ENCODE data around the gene FBXL4. TPM values are rescaled to one million over a fixed set of nuclear protein-coding genes. Genes with fewer than 3 reads are reported as not detected.
A peak's percentile ranks its signal among the peaks of the same experiment; 100 is the strongest.

The FBXL4 gene
- 10 to 100 TPM in 3 of 4 donors, 1 to 10 TPM in 1; 7.7 to 15.5 (median 13.3) TPM for total RNA-seq
- polyA plus RNA-seq = 10 to 100 TPM in 1 of 3 donors, 1 to 10 TPM in 2; 3.4 to 12.7 (median 5.0) TPM
- long read RNA-seq, donor 1, full-length matches to known transcripts = 10 of 15 reads
- long read RNA-seq, donor 1, partial matches to known transcripts = 1 of 15 reads
- long read RNA-seq, donor 1, other reads (novel, unspliced or antisense) = 4 of 15 reads
- long read RNA-seq, donor 2, full-length matches to known transcripts = 10 of 24 reads
- long read RNA-seq, donor 2, partial matches to known transcripts = 7 of 24 reads
- long read RNA-seq, donor 2, other reads (novel, unspliced or antisense) = 7 of 24 reads

DNA sequence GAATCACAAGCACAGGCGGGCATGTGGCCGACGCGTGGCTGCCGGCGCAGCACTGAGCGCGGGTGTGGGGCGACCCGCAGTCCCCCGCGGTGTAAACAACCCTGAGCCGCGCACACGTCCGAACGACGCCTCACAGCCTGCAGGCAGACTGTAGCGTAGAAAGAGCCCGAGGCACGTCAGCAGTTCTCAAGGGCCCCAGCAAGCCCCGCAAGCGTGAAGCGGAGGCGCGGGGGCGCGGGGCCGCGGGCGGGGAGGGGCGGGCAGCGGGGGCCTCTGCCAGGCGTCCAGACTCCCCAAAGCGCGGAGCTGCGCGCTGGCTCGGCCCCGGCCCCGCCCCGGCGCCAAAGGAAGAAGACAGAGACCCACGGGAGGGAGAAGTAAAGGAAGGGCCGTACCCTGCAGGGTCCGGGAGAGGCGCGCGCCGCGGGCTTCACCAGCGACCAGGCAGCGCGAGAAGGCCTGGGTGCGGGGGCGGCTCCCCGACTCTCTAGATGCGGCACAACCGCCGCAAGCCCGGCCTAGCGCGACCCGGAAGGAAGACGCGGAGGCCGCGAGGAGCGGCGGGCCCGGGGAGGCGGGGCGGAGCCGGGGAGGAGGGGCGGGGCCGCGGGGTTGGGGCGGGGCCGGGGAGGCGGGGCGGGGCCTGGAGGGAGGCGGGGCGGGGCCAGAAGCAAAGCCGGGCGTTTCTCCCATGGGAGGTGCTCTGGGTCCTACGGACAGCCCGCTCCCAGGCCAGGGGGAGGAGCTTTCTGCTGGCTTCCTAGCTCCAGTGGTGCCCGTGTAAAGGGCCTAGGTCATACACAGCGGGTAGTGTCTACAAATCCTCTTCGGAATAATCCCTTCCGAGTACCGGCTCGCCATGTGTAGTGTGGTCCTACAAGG is at the start of gene FBXL4:
Gene FBXL4, minus strand, starts transcription at position 536 of the 882 bp plus-strand sequence. CDS start 20,958 bp downstream, outside the sequence.
- Histone ChIP-seq H3K4me1 (peaks cover 18% of the 10 kb centered on the region), H3K27me3 (ENCODE audit: insufficient read depth in 3 of 3, low read length in 2 of 3) (no peaks in the 10 kb centered on the region), H3K9me3 (peaks cover 9% of the 10 kb centered on the region), H3K36me3 (ENCODE audit: insufficient read depth in 1 of 2, low read depth in 1 of 2) (no peaks in the 10 kb centered on the region), H3K27ac (peak within 1 kb of the TSS; percentile 97), H3K4me3 (peak within 1 kb of the TSS; percentile 88)
- no peak for TF ChIP-seq CTCF (IDR thresholded peaks at IDR 0.05)
- WGBS, 3 donors = 2 to 3% (median 2%) methylated on average over 51 to 91 of the region's 93 CpGs
- ATAC-seq (peak; percentile 94 to 97 (median 96)), DNase-seq (peak; percentile 82 to 92)
- intact Hi-C loops (cut with DNase I) = loop anchor here in 1 of 2 donors (5.0 kb wide), 1 partner anchor 85 kb away; no protein-coding TSS in a partner anchor

GRCh38 chr6:98995116-98995515 is 47.4 kb upstream of the FBXL4 start:
- no peak for DNase-seq
- H3K4me1 ChIP-seq = peaks cover 11% of the 10 kb centered on the region
- TF ChIP-seq CTCF (IDR thresholded peaks at IDR 0.05) = no peak
- H3K27me3 ChIP-seq (ENCODE audit: insufficient read depth in 3 of 3, low read length in 2 of 3) = peaks cover 0 to 3% (median 0%) of the 10 kb centered on the region in 3 donors
- no peak overlapping the region for H3K27ac ChIP-seq
- no peak overlapping the region for H3K4me3 ChIP-seq
- H3K9me3 ChIP-seq = no peaks in the 10 kb centered on the region
- no peaks in the 10 kb centered on the region for H3K36me3 ChIP-seq (ENCODE audit: insufficient read depth in 1 of 2, low read depth in 1 of 2)
- no peak for ATAC-seq
- 53 to 78% (median 72%) methylated on average over 1 of the region's 1 CpG for WGBS, 3 donors
- intact Hi-C loops (cut with DNase I) = no loop called here

DNA sequence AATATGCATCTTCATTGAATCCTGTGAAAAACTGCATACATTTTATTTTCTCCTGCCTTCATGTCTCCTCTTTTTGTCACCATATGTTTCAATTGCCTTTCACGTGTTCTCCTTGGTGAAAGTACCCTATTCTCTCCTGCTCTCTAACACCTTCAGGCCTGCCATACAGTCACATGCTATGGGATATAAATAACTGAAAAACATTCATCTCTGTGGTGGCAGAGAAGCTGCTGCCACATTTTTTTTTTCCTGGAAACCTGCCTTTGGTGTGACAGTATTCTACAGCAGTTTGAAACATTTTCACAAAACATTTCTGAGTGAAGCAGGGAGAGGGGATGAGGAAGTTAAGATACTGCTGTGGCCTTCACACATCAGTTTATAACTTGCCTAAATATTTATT is 44.8 kb upstream of the FBXL4 start:
- H3K27ac ChIP-seq = no peak overlapping the region
- WGBS, 3 donors = 17 to 61% (median 24%) methylated on average over 1 of the region's 1 CpG
- DNase-seq (no peak), ATAC-seq (peak in 1 of 4 donors; percentile 48)
- H3K9me3 ChIP-seq = no peaks in the 10 kb centered on the region
- peaks cover 11% of the 10 kb centered on the region for H3K4me1 ChIP-seq
- H3K27me3 ChIP-seq (ENCODE audit: insufficient read depth in 3 of 3, low read length in 2 of 3) = peaks cover 0 to 3% (median 0%) of the 10 kb centered on the region in 3 donors
- intact Hi-C loops (cut with DNase I) = no loop called here
- H3K36me3 ChIP-seq (ENCODE audit: insufficient read depth in 1 of 2, low read depth in 1 of 2) = no peaks in the 10 kb centered on the region
- TF ChIP-seq CTCF (IDR thresholded peaks at IDR 0.05) = no peak
- no peak overlapping the region for H3K4me3 ChIP-seq

DNA sequence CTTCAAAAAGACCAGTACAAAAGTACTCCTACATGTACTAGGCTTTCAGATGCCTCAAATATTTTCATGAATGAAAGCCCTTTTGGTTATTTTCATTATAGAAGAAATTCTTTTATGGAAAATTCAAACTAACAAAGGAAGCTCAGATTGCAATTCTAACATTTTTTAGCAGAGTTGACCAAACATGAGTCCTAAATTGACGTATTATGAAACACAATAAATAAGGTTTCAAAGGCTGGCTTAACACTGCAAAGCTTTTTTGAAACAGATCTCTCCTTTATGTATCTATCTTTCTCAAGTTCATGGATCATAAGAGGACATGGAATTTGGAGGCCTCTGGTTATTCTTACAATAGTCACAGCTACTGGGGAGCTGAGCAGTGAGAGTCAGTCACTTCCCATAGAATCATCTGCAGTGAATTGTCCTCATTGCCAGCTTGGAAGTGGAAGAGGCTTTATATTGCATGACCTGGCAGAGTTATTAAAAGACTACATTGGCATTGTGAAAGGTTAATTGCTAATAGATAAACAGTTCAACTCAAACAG is 38.4 kb upstream of the FBXL4 start:
- WGBS, 3 donors = 50 to 63% (median 61%) methylated on average over 1 of the region's 1 CpG
- no peaks in the 10 kb centered on the region for H3K9me3 ChIP-seq
- ATAC-seq = no peak
- H3K36me3 ChIP-seq (ENCODE audit: insufficient read depth in 1 of 2, low read depth in 1 of 2) = no peaks in the 10 kb centered on the region
- intact Hi-C loops (cut with DNase I) = no loop called here
- DNase-seq = no peak
- H3K4me3 ChIP-seq = no peak overlapping the region
- no peak for TF ChIP-seq CTCF (IDR thresholded peaks at IDR 0.05)
- no peak overlapping the region for H3K27ac ChIP-seq
- H3K4me1 ChIP-seq = no peaks in the 10 kb centered on the region
- H3K27me3 ChIP-seq (ENCODE audit: insufficient read depth in 3 of 3, low read length in 2 of 3) = no peaks in the 10 kb centered on the region

All from psoas muscle (tissue), 8 donors.